ENCODE data around the gene TOP3B. TPM values are rescaled to one million over a fixed set of nuclear protein-coding genes. Genes with fewer than 3 reads are reported as not detected.
A peak's percentile ranks its signal among the peaks of the same experiment; 100 is the strongest.

The TOP3B gene
- total RNA-seq, 1 donor from 2014 or later: 63.3 TPM

GRCh38 chr22:21948390-21948789 lies 34.2 kb downstream of the TOP3B start:
- no peaks in the 10 kb centered on the region for H3K27me3 Mint-ChIP-seq (ENCODE audit: low read depth)
- no peak overlapping the region for H3K4me3 Mint-ChIP-seq
- peak overlapping the region; percentile 87 for H3K27ac Mint-ChIP-seq
- peaks cover 13% of the 10 kb centered on the region for H3K36me3 Mint-ChIP-seq
- H3K4me1 Mint-ChIP-seq: peaks cover 29% of the 10 kb centered on the region
- TF ChIP-seq CTCF (IDR thresholded peaks at IDR 0.05; ENCODE audit: unreplicated experiment): no peak
- DNase-seq (ENCODE audit: low spot score in 2 of 2, unreplicated experiment in 2 of 2): no peak
- no peaks in the 10 kb centered on the region for H3K9me3 Mint-ChIP-seq

GRCh38 chr22:21947040-21948014 lies 35.3 kb downstream of the TOP3B start:
- Mint-ChIP-seq H3K27ac (peak overlapping the region; percentile 87), H3K4me1 (peaks cover 29% of the 10 kb centered on the region), H3K9me3 (no peaks in the 10 kb centered on the region), H3K4me3 (no peak overlapping the region), H3K27me3 (ENCODE audit: low read depth) (no peaks in the 10 kb centered on the region), H3K36me3 (peaks cover 13% of the 10 kb centered on the region)
- no peak for DNase-seq (ENCODE audit: low spot score in 2 of 2, unreplicated experiment in 2 of 2)
- no peak for TF ChIP-seq CTCF (IDR thresholded peaks at IDR 0.05; ENCODE audit: unreplicated experiment)

- Mint-ChIP-seq H3K9me3 (no peaks in the 10 kb centered on the region), H3K4me3 (no peak overlapping the region), H3K4me1 (peaks cover 22% of the 10 kb centered on the region), H3K27ac (peak overlapping the region; percentile 87), H3K27me3 (ENCODE audit: low read depth) (no peaks in the 10 kb centered on the region), H3K36me3 (peaks cover 13% of the 10 kb centered on the region)
- no peak for TF ChIP-seq CTCF (IDR thresholded peaks at IDR 0.05; ENCODE audit: unreplicated experiment)
- DNase-seq (ENCODE audit: low spot score in 2 of 2, unreplicated experiment in 2 of 2): no peak
Measured at GRCh38 chr22:21946262-21946925, 36.2 kb downstream of the TOP3B start.

- Mint-ChIP-seq H3K27ac (no peak overlapping the region), H3K4me1 (peaks cover 19% of the 10 kb centered on the region), H3K9me3 (no peaks in the 10 kb centered on the region), H3K27me3 (ENCODE audit: low read depth) (no peaks in the 10 kb centered on the region), H3K4me3 (no peak overlapping the region), H3K36me3 (peaks cover 13% of the 10 kb centered on the region)
- DNase-seq (ENCODE audit: low spot score in 2 of 2, unreplicated experiment in 2 of 2): no peak
- TF ChIP-seq CTCF (IDR thresholded peaks at IDR 0.05; ENCODE audit: unreplicated experiment): no peak
Measured at GRCh38 chr22:21945453-21946261, 36.9 kb downstream of the TOP3B start.

GRCh38 chr22:21944871-21945270 lies 37.7 kb downstream of the TOP3B start:
- no peak overlapping the region for H3K27ac Mint-ChIP-seq
- no peaks in the 10 kb centered on the region for H3K9me3 Mint-ChIP-seq
- no peak overlapping the region for H3K4me3 Mint-ChIP-seq
- H3K27me3 Mint-ChIP-seq (ENCODE audit: low read depth): no peaks in the 10 kb centered on the region
- DNase-seq (ENCODE audit: low spot score in 2 of 2, unreplicated experiment in 2 of 2): no peak
- peaks cover 19% of the 10 kb centered on the region for H3K4me1 Mint-ChIP-seq
- no peak for TF ChIP-seq CTCF (IDR thresholded peaks at IDR 0.05; ENCODE audit: unreplicated experiment)
- peaks cover 15% of the 10 kb centered on the region for H3K36me3 Mint-ChIP-seq
